ENCODE data around the gene RERE.

Gene RERE

DNA sequence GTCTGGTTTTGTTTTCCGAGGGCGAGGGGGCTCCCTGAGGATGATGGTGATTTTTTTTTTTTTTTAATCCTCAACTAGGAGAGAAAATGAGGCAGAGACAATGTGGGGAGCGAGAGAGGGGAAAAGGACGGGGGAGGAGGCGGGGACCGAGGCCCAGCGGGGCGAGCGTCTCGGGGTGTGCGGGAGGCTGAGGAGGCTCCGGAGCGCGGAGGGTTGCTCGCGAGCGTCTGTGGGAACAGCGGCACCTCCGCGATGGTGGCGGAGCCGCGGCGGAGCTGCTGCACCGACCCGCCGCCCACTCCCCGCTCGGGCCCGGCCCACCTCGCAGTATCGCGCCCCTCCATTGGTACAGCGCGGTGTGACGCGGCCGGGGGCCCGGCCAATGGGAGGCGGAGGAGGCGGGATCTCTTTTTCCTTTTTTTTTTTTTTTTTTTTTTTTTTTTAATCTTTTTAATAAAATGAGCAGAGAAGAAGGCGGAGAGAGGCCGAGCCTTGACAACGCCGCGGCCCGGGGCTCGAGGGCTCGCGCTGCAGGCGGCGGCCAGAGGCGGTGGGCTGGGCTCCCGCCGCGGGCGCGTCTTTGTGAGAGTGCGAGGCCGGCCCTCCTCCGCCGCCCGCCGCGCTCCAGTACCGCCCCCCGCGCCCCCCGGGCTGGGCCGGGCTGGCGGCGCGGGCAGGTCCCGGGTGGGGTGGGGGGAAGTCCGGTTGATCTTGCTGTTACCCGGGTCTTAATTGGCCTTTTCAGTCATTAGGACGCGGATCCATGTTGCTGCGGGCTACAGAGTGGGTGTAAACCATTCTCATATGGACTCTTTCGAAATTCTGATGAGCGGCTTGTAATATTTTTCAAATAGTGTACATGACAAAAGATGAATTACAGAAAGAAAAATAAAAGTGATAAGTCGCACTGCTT lies at the start of gene RERE:
RERE (minus strand) TSS at position 229 of the 913 bp plus-strand sequence.
- DNase-seq = peak; percentile 98

- no peak for DNase-seq
These were observed 49.5 kb upstream of the RERE start for GRCh38 chr1:8866792-8867415.

DNA sequence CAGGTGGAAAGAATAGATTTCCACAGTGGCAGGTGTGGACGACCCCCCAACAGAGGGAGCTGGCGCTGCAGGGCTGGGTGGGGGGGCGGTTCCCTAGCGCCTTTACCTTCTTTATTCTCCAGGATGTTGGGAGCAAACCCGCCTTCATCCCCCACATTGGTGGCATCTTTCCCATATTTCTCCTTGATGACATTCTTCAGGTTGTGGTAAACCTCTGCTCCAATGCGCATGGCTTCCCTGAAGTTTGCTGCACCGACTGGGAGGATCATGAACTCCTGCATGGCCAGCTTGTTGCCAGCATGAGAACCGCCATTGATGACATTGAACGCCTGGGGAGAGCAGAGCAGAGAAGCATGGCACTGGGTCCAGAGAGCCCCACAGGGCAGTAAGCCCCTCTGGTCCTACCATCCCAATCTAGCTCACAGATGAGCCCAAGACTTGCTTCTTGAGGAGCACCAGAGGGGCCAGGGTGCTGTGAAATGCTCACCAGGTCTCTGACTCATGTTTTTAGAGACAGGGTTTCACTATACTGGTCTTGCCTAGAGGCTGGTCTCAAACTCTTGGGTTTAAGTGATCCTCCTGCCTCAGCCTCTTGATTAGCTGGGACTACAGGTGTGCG lies 48.8 kb upstream of the RERE start:
- DNase-seq = no peak

DNA sequence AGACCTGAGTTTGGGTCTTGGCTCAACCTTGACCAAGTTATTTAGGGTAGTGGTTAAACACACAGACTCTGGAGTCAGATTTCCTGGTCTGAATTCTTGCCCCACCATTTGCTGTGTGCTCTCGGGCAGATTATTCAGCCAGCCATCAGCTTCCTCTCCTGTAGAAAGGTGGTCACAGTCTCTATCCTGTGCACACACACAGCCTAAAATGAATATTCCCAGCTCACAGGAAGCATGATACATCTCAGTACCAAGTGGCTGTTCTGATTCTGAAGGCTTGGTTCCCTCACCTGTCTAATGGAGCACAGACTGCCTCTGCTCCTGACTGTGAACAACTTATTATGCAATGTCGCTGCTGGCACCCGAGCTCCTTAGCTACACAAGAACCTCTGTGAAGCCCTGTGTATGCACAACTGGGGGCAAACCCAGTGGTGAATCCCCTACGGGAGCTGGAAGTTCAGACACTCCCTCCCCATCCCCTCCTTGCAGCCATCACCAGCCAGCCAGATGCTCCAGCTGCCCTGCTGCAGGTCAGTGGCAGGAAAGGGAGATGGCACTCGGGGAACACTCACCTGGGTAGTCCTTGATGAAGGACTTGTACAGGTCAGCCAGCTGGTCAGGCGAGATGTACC lies 47.4 kb upstream of the RERE start:
- no peak for DNase-seq

DNA sequence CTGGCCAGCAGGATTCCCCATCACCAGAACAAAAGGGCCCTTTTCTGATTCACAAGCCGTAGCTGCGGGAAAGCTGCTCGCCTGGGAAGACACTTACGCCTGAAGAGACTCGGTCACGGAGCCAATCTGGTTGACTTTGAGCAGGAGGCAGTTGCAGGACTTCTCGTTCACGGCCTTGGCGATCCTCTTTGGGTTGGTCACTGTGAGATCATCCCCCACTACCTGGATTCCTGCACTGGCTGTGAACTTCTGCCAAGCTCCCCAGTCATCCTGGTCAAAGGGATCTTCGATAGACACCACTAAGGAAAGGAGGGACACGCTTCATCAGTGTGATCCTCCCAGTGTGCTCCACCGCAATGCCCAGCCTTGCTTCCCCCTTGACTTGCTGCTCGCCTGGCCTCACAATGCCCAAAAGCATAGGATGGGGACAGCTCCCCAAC lies 46.4 kb upstream of the RERE start:
- DNase-seq = no peak

GRCh38 chr1:8863138-8863537 lies 45.7 kb upstream of the RERE start:
- DNase-seq = no peak

DNA sequence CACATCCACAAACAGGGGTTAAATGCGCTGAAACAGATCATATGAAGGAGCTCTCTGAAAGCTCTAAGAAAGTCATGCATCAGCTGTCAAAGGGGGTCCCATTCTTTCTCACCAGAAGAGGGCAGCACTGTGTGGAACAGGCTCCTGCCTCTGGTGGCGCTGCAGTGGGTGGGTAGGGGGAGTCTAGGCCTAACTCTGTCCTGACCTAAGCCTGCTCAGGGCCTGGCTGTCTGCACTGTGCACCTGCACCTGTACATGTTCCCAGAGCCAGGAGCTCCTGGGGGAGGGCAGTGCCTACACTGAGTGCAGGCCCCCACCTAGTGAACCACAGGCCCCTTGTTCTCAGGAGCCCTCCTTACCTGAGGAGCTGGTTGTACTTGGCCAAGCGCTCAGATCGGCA lies 45.1 kb upstream of the RERE start:
- peak; percentile 55 for DNase-seq

- DNase-seq = no peak
These were observed 43.5 kb upstream of the RERE start for GRCh38 chr1:8860738-8861516.

- DNase-seq = peak; percentile 79
These were observed 41.7 kb upstream of the RERE start for GRCh38 chr1:8858888-8859706.

- DNase-seq = no peak
These were observed 40.8 kb upstream of the RERE start for GRCh38 chr1:8858112-8858668.

GRCh38 chr1:8856689-8857412 lies 39.4 kb upstream of the RERE start:
- DNase-seq = no peak

DNA sequence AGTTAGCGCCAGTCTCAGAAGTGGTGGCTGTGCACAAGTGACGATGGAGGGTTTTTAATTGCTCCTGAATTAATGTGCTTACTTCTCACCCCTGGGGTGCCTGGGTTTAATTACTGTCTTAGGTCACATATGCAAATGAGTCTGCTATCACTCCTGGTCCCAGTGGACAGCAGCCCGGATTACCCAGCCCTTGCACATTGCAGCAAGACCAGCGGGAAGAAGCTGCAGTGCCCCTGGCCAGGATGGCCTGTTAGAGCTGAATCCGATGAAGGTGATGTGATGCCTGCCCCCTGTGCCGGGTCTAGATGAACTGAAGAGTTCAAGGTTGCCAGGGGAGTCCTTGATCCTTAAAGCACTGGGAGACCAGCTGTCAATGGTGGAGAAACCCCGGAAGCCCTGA lies 36.8 kb upstream of the RERE start:
- no peak for DNase-seq

GRCh38 chr1:8851060-8851459 lies 33.6 kb upstream of the RERE start:
- no peak for DNase-seq

DNA sequence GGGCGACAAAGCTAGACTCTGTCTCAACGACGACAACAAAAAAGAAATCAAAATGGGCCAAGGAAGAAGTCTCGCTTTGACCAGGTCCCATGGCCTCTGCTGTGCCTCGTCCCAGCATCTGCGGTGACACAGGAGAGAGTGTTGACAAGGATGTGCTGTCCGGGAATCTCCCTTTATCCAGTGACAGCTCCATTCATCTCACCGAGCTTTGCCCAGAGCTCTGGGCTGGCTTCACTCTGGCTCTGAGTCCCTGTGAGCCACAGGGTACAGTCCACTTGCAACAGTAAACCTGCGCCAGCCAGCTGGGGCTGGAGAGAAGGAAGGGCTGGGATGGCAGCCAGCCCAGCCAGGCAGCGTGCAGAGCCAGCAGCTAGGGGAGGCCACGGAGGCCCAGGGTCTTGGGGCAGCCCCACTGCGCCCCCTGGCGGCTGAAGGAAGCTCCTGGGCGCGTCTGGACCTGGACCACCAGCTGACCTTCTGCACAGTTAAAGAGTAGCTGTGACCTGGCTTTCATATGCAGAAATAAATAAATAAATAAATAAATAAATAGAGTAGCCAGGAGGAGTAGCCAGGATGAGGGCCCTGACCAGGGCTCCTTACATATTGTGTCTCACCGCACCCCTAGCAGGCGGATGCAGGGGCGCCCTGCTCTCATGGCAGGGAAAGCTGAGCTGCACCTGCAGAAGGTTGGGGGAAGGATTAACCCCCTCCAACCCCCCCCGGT lies 31.4 kb upstream of the RERE start:
- DNase-seq = peak; percentile 95

- DNase-seq = no peak
These were observed 30.6 kb upstream of the RERE start for GRCh38 chr1:8847990-8848389.

DNA sequence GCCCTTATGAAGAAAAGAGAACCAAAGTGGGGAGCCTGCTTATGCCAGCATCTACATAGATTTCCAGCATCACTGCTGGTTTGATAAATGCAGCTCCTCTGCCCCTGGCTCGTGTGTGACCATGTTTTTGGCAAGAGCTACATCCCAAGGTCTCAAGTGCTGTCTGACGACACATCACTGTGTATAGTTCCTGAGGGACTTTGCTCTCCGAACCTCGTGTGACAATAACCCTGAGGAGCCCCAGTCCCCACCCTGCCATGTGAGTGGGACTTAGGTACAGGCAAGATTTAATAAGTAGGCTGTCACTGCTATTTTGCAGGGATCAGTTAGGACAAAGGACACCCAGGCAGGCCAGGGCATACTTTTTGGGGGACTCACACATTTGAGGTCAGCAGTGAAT lies 28.8 kb upstream of the RERE start:
- DNase-seq = no peak

DNA sequence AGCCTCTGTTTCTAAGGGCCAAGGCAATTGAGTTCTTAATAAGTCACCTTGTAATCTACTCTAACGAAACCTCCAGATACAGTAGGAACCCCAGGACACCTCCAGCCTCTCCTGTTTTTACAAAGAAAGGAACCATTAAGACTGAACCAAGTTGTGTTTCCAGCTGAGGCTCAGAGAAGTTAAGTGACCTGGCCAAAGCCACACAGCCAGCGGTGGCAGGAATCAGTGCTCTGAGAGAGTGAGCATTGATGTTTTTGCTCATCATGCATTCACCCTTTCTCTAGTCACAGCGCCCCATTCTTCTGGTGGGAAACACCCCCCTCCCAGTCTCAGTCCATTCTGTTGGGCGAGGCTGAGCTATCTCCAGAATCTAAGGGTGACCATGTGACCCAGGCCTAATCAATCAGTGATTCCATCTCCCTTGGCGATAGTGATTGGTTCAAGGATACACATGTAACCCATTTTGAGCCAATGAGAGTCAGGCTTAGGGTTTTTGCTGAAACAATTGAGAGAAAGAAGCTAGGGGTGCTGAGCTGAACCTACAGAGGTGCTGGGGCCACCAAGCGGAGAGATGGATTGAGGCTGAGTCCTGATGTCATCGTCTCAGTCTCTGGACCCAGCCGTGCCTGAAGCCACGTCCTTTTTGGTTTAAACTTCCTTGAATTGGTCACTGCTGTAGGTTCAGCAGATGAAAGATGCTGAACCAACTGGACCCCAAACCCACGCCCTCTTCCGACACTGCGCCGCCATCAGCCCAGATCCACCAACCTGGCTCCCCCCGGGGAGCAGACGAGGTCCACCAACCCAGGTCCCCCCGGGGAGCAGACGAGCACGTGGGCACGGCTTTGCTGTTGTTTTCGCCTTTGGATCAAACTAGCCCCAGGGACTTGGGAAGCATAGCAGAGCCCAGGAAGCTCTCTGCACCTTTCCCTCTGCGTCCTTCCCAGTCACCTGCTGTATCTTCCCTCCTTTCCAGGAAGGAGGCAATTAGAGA lies 28.0 kb upstream of the RERE start:
- DNase-seq = no peak

DNA sequence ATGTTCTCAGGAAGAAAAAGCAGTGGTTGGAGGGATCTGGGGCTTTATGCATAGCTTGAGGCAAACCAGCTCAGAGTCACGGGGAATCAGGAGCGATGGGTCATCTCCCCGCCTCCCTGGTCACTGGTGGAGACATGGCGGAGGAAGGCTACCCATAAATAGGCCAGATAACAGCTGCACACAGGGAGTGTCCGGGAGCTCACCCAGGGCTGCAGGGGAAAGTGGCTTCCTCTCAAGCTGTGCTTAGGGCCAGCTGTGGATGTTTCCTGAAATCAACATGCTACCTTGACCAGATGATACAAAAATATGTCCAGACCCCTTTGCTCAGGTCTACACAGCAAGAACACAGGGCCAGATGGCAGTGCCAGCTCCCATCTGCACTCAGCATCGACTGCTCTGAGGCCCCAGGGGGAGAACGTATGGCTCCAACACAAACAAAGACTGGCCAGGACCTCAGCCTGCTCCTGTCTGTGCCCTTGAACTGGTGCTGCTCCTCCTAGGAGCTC lies 27.1 kb upstream of the RERE start:
- DNase-seq = peak; percentile 62

Measured in eye (tissue), 1 donor.